Measurements from ENCODE around the gene HINT2. TPM values are rescaled to one million over a fixed set of nuclear protein-coding genes. Genes with fewer than 3 reads are reported as not detected.

Gene HINT2
- total RNA-seq, 1 donor from 2014 or later: 51.1 TPM

DNA sequence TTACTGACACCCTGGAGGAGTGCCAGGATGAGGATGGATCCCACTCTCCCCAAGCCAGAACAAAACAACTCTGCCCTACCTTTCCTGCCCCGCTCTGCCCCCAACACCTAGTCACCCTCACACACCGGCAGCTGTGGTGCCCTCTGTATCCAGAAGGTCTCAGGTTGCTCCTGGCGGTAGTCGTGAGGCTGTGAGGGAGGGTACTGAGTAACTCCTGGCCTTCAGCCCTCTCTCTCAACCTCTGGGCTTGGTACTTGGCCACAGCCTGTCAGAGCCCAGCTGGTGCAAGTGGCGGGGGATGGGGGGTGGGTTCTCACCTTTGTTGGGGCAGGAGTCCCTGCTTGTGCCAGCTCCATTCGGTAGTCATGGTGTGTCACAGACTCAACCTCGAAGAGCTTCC is 4.7 kb downstream of the HINT2 start:
- Mint-ChIP-seq H3K27me3 (no peaks in the 10 kb centered on the region), H3K36me3 (peaks cover 3% of the 10 kb centered on the region), H3K9me3 (no peaks in the 10 kb centered on the region), H3K4me3 (no peak overlapping the region), H3K4me1 (ENCODE audit: unreplicated experiment) (peaks cover 21% of the 10 kb centered on the region), H3K27ac (no peak overlapping the region)
- DNase-seq (ENCODE audit: extremely low spot score, unreplicated experiment): no peak
- TF ChIP-seq, protein P1, sequence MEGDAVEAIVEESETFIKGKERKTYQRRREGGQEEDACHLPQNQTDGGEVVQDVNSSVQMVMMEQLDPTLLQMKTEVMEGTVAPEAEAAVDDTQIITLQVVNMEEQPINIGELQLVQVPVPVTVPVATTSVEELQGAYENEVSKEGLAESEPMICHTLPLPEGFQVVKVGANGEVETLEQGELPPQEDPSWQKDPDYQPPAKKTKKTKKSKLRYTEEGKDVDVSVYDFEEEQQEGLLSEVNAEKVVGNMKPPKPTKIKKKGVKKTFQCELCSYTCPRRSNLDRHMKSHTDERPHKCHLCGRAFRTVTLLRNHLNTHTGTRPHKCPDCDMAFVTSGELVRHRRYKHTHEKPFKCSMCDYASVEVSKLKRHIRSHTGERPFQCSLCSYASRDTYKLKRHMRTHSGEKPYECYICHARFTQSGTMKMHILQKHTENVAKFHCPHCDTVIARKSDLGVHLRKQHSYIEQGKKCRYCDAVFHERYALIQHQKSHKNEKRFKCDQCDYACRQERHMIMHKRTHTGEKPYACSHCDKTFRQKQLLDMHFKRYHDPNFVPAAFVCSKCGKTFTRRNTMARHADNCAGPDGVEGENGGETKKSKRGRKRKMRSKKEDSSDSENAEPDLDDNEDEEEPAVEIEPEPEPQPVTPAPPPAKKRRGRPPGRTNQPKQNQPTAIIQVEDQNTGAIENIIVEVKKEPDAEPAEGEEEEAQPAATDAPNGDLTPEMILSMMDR (conservative IDR thresholded peaks at IDR 0.05): no peak

DNA sequence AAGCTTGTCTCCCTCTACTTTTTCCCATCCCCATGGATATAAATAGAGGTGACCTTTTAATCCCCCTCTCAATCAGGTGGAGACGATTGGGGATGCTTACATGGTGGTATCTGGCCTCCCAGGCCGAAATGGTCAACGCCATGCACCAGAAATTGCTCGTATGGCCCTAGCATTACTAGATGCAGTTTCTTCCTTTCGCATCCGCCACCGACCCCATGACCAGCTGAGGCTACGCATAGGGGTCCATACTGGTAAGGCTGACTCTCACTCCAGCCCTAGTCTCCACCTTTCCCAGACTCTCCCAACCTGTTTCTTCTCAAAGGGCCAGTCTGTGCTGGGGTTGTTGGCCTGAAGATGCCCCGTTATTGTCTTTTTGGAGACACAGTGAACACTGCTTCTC is 6.4 kb downstream of the HINT2 start:
- TF ChIP-seq, protein P1 (conservative IDR thresholded peaks at IDR 0.05): no peak
- H3K4me3 Mint-ChIP-seq: no peak overlapping the region
- peaks cover 15% of the 10 kb centered on the region for H3K4me1 Mint-ChIP-seq (ENCODE audit: unreplicated experiment)
- peaks cover 3% of the 10 kb centered on the region for H3K36me3 Mint-ChIP-seq
- no peak overlapping the region for H3K27ac Mint-ChIP-seq
- H3K9me3 Mint-ChIP-seq: no peaks in the 10 kb centered on the region
- DNase-seq (ENCODE audit: extremely low spot score, unreplicated experiment): no peak
- H3K27me3 Mint-ChIP-seq: no peaks in the 10 kb centered on the region

GRCh38 chr9:35806101-35806500 is 8.7 kb downstream of the HINT2 start:
- no peaks in the 10 kb centered on the region for H3K4me1 Mint-ChIP-seq (ENCODE audit: unreplicated experiment)
- no peaks in the 10 kb centered on the region for H3K27me3 Mint-ChIP-seq
- H3K36me3 Mint-ChIP-seq: peaks cover 9% of the 10 kb centered on the region
- no peak overlapping the region for H3K4me3 Mint-ChIP-seq
- no peak for DNase-seq (ENCODE audit: extremely low spot score, unreplicated experiment)
- no peak overlapping the region for H3K27ac Mint-ChIP-seq
- TF ChIP-seq, protein P1 (conservative IDR thresholded peaks at IDR 0.05): no peak
- H3K9me3 Mint-ChIP-seq: no peaks in the 10 kb centered on the region

DNA sequence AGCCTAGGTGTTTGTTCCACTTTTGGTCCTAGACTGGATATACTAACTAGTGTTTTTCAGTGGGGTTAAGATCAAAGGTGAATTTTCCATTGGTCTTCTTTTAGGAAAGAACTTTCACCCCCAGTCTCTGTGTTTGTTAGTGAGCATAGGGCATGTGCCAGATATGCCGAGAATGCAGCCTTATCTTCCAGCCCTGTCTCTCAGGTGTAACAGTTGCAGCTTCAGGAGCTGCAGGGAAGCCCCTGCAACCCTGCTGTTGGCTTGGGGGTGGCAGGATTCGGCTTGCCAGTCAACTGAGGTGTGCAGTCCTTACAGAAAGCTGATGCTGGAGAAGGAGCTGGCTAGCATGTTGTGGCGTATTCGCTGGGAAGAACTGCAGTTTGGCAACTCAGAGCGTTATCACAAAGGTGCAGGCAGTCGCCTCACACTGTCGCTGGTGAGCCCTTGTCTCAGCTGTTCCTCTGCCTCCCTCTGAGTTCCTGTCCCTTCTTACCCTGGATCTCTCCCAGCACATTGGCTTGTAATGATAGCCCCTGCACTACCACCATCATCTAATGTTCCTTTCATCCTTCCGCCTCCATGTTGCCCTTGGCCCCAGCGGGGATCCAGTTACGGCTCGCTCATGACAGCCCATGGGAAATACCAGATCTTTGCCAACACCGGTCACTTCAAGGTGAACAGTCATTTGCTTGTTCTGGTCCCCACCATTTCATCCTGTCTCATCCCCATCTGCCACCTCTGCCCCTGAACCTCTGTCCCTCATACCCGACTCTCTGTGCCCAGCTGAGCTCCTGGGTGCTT is 13.3 kb downstream of the HINT2 start:
- peaks cover 13% of the 10 kb centered on the region for H3K36me3 Mint-ChIP-seq
- TF ChIP-seq, protein P1 (conservative IDR thresholded peaks at IDR 0.05): no peak

DNA sequence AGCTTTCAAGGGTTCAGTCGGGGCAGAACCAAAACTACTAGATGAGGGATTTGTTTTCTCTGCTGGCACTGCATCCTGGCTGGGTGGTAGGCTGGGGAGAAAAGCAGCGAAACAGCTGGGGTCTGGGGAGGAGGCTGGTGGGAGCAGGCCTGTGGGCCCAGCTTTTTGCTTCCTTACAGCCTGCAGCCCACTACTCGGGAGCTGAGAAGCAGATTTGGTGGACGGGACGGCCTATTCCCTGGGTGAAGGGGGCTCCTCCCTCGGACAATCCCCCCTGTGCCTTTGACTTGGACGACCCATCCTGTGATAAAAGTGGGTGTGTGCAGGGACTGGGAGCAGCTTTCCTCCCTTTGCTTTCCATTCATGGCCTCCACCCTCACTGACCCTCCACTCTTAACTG is 14.3 kb downstream of the HINT2 start:
- peaks cover 6% of the 10 kb centered on the region for H3K4me1 Mint-ChIP-seq (ENCODE audit: unreplicated experiment)
- peak overlapping the region; percentile 15 for H3K27ac Mint-ChIP-seq
- peaks cover 13% of the 10 kb centered on the region for H3K36me3 Mint-ChIP-seq
- DNase-seq (ENCODE audit: extremely low spot score, unreplicated experiment): no peak
- H3K4me3 Mint-ChIP-seq: no peak overlapping the region
- no peaks in the 10 kb centered on the region for H3K27me3 Mint-ChIP-seq
- TF ChIP-seq, protein P1 (conservative IDR thresholded peaks at IDR 0.05): no peak
- no peaks in the 10 kb centered on the region for H3K9me3 Mint-ChIP-seq

More for the DNA sequence above, 13.3 kb downstream of the HINT2 start:
- H3K9me3 Mint-ChIP-seq: no peaks in the 10 kb centered on the region
- H3K4me1 Mint-ChIP-seq (ENCODE audit: unreplicated experiment): peaks cover 6% of the 10 kb centered on the region
- no peaks in the 10 kb centered on the region for H3K27me3 Mint-ChIP-seq
- no peak for DNase-seq (ENCODE audit: extremely low spot score, unreplicated experiment)
- no peak overlapping the region for H3K4me3 Mint-ChIP-seq
- H3K27ac Mint-ChIP-seq: no peak overlapping the region

All from type B pancreatic cell (in vitro differentiated cells).